Right lobe of liver (tissue), 6 donors: ENCODE data around the gene SMYD4. TPM values are rescaled to one million over a fixed set of nuclear protein-coding genes. Genes with fewer than 3 reads are reported as not detected.
A peak's percentile ranks its signal among the peaks of the same experiment; 100 is the strongest.

ENCODE experiments used
- ATAC-seq, 4 donors: fragments of 200-7000 bp; cut with Tn5 transposase; one replicate each; pipeline ENCODE4 v1.9.1; 2020; ENCODE audit warnings: mild to moderate bottlenecking in 4 of 4, moderate library complexity in 4 of 4
- DNase-seq, 3 donors: peaks; one replicate each; pipeline ENCODE4 v3.0.0-alpha.2; 2020
- H3K27ac ChIP-seq, 3 donors: fragments of 200-600 bp; one replicate each; pipeline ENCODE4 v1.8.0; 2022
- H3K27me3 ChIP-seq, 2 donors: fragments of 200-600 bp; one replicate each; pipeline ENCODE4 v1.8.0; 2022
- H3K36me3 ChIP-seq, 4 donors: fragments of 200-600 bp; sonication (generic) in 1 of 4; one replicate each; pipeline versions ENCODE4 v1.5.1 to v1.8.0; 2017 to 2022; ENCODE audit warnings: control low read depth in 1 of 4
- H3K4me1 ChIP-seq, 4 donors: fragments of 200-600 bp; sonication (generic) in 1 of 4; one replicate each; pipeline versions ENCODE4 v1.5.1 to v1.8.0; 2017 to 2022; ENCODE audit warnings: control low read depth in 1 of 4
- H3K4me3 ChIP-seq, 3 donors: fragments of 200-600 bp; one replicate each; pipeline ENCODE4 v1.8.0; 2022
- H3K9me3 ChIP-seq, 4 donors: fragments of 200-600 bp; sonication (generic) in 1 of 4; one replicate each; pipeline versions ENCODE4 v1.5.1 to v1.8.0; 2017 to 2022; ENCODE audit warnings: control low read depth in 1 of 4
- POLR2A ChIP-seq: fragments of 450-650 bp; IDR thresholded peaks from one replicate; pipeline ENCODE4 v1.6.1; 2017; ENCODE audit warnings: antibody characterized with exemption, mild to moderate bottlenecking
- WGBS: methylation state at CpG from one replicate; pipeline ENCODE4 v1.1.6; 2018; ENCODE audit warnings: low coverage, low lambda C conversion rate; ENCODE audit not compliant: insufficient coverage; ENCODE audit errors: missing lambda C conversion rate; 5-methylcytosine and 5-hydroxymethylcytosine counted together
- intact Hi-C, 2 donors: fragments of 100-400 bp; cut with DNase I; formaldehyde crosslinking; loops; one replicate each; pipeline versions ENCODE4 v1.11.2 to v1.14.1; 2022
- total RNA-seq, 6 experiments: library from RNA; depleted of rRNA in 2 of 6; stranded (reverse); fragments of >200 nt in 2 of 6; fragmentation: NEBNext Ultra II Directional in 3 of 6; extraction: Animal tissue kit (Norgen Biotek cat#: 25700) in 3 of 6; gene quantifications; one replicate each; pipeline versions ENCODE4 v1.1.0 to v1.2.4, GENCODE V29; 2016 to 2023
- TF ChIP-seq, protein P1 (sequence below), 4 donors: fragments of 200-600 bp in 3 of 4; fragments of 450-650 bp in 1 of 4; IDR thresholded peaks; one replicate each; pipeline versions ENCODE4 v1.5.1 to v1.8.0; 2016 to 2022; ENCODE audit warnings: antibody characterized with exemption in 4 of 4, mild to moderate bottlenecking in 2 of 4
- donor health status: DM: no; HTN: yes; CAD: no.
- donor health status: DM: no; HTN: no; CAD: no.
- donor health status: DM: no; HTN: no; CAD: no.
- donor health status: DM: no; HTN: yes; CAD: no.
- donor health status: DM: no; HTN: yes; CAD: no.

The SMYD4 gene
- total RNA-seq, 6 experiments from 2014 or later: 4.6 to 6.7 (median 6.0) TPM

DNA sequence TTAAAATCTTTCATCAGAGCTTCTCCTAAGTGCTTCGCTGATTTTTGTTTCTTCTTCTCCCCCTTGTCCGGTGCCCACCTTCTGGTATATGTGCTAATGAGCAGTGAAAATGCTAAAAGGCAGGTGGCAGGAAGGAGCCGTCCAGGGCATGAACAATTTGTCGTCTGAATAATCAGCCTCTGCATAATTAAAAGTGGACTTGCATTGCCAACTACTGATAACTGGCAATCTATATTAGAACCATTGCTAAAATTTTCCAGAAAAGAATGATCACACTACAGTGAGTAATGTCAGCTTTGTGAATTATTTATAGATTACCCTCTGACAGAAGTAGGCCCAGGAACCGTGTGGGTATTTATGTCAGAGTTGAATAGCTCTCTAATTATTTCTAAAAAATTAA, 39.8 kb downstream of the SMYD4 start:
- DNase-seq (peak in 1 of 3 donors; percentile 8), ATAC-seq (peak in 2 of 4 donors; percentile 17 to 39)
- intact Hi-C loops: no loop called here
- Histone ChIP-seq H3K4me3 (no peak overlapping the region), H3K27ac (peak overlapping the region in 1 of 3 donors; percentile 59), H3K36me3 (peaks cover 0 to 3% (median 0%) of the 10 kb centered on the region in 4 donors), H3K4me1 (peaks cover 0 to 4% (median 2%) of the 10 kb centered on the region in 4 donors), H3K27me3 (no peaks in the 10 kb centered on the region), H3K9me3 (no peaks in the 10 kb centered on the region)
- WGBS: 36% methylated on average over 5 of the region's 5 CpGs
- TF ChIP-seq, protein P1, sequence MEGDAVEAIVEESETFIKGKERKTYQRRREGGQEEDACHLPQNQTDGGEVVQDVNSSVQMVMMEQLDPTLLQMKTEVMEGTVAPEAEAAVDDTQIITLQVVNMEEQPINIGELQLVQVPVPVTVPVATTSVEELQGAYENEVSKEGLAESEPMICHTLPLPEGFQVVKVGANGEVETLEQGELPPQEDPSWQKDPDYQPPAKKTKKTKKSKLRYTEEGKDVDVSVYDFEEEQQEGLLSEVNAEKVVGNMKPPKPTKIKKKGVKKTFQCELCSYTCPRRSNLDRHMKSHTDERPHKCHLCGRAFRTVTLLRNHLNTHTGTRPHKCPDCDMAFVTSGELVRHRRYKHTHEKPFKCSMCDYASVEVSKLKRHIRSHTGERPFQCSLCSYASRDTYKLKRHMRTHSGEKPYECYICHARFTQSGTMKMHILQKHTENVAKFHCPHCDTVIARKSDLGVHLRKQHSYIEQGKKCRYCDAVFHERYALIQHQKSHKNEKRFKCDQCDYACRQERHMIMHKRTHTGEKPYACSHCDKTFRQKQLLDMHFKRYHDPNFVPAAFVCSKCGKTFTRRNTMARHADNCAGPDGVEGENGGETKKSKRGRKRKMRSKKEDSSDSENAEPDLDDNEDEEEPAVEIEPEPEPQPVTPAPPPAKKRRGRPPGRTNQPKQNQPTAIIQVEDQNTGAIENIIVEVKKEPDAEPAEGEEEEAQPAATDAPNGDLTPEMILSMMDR (IDR thresholded peaks at IDR 0.05): peak in 3 of 4 donors; percentile 13 to 23 (median 19)
- TF ChIP-seq POLR2A: no peak

DNA sequence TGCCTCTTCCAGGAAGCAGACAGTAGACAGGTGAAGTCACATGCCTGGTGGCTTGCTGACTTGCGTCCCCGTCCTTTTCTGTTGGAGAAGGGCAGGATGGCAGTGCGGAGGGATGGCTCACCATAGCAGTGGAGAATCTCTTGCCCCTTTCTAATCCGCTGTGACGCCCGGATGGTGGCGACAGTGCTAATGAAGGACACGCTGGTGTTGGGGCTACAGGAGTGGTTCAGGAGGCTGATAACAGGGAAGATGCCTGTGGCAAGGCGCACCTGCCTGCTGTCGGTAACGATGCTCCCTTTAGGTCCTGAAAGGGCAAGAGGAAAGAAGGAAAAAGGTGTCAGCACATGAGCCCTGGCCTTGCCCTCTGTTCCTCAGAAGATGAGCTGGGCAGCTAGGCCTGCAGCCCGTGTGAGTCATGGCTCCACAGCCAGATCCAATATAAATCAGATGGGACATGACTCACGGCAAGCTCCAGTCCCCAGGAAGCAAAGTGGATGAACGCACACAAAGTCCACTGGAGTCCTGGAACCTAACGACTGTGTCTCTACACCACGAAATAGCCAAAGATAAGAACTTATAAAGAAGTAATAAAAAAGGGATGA, 42.3 kb downstream of the SMYD4 start:
- 51% methylated on average over 12 of the region's 16 CpGs for WGBS
- Histone ChIP-seq H3K4me1 (peaks cover 4 to 14% (median 8%) of the 10 kb centered on the region in 4 donors), H3K36me3 (peaks cover 0 to 3% (median 0%) of the 10 kb centered on the region in 4 donors), H3K9me3 (no peaks in the 10 kb centered on the region), H3K27me3 (no peaks in the 10 kb centered on the region), H3K4me3 (no peak overlapping the region), H3K27ac (peak overlapping the region; percentile 31 to 73 (median 59))
- intact Hi-C loops: no loop called here
- peak; percentile 55 for TF ChIP-seq POLR2A
- TF ChIP-seq, protein P1 (IDR thresholded peaks at IDR 0.05): no peak
- peak in 3 of 4 donors; percentile 47 to 72 (median 72) for ATAC-seq
- DNase-seq: peak in 2 of 3 donors; percentile 47 to 80

DNA sequence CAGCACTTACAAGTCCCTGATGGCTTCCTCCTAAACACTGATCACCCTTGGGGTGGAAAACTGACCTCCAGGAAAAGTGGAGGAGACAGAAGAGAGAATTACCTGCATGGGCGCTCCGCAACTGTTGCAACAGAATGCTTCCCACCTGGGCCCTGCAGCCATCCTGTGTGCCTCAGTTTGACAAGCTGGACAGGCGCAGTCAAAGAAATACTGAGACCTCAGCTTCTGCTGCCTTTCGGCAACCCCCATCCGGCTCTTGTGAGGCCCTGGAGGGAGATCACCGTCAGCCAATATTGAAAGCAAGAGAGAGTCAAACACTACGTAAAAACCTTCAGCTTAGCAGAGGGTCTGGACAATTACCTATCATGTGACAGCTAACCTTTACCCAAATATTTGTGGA, 43.0 kb downstream of the SMYD4 start:
- peaks cover 4 to 14% (median 8%) of the 10 kb centered on the region in 4 donors for H3K4me1 ChIP-seq
- no peak for TF ChIP-seq POLR2A
- TF ChIP-seq, protein P1 (IDR thresholded peaks at IDR 0.05): no peak
- H3K9me3 ChIP-seq: no peaks in the 10 kb centered on the region
- peaks cover 0 to 3% (median 0%) of the 10 kb centered on the region in 4 donors for H3K36me3 ChIP-seq
- peak in 3 of 4 donors; percentile 1 to 9 (median 9) for ATAC-seq
- intact Hi-C loops: no loop called here
- 57% methylated on average over 4 of the region's 7 CpGs for WGBS
- DNase-seq: peak in 1 of 3 donors; percentile 49
- peak overlapping the region; percentile 44 to 73 (median 59) for H3K27ac ChIP-seq
- no peak overlapping the region for H3K4me3 ChIP-seq
- H3K27me3 ChIP-seq: no peaks in the 10 kb centered on the region

DNA sequence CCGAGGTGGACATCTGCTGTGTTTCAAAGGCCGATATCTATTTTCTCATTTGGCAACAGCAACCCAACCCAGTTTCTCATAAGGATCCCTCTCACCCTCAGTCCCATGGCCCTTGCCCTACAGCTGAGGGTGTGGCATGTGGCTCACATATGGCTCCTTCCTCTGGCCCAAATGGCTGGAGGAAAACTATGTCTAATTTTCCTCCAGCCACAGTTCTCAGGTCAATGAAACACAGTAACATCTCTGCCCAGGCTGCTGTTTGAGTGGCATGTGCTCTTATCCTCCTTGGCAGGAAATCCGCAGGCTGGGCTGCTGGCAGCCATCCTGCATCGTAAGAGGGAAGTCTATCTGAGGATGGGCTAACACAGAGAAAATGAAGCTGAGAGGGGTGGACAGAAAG, 43.8 kb downstream of the SMYD4 start:
- H3K4me1 ChIP-seq: peaks cover 4 to 14% (median 8%) of the 10 kb centered on the region in 4 donors
- peak overlapping the region; percentile 44 to 73 (median 59) for H3K27ac ChIP-seq
- no peak for TF ChIP-seq POLR2A
- TF ChIP-seq, protein P1 (IDR thresholded peaks at IDR 0.05): no peak
- no peaks in the 10 kb centered on the region for H3K9me3 ChIP-seq
- no peaks in the 10 kb centered on the region for H3K27me3 ChIP-seq
- DNase-seq: peak in 1 of 3 donors; percentile 59
- peaks cover 0 to 7% (median 0%) of the 10 kb centered on the region in 4 donors for H3K36me3 ChIP-seq
- 66% methylated on average over 4 of the region's 4 CpGs for WGBS
- H3K4me3 ChIP-seq: no peak overlapping the region
- ATAC-seq: peak in 3 of 4 donors; percentile 1 to 40 (median 34)
- intact Hi-C loops: no loop called here
